GM12875 (cell line): Measurements from ENCODE around the gene MVB12B.

Source experiments
- H3K4me3 ChIP-seq: one replicate; pipeline ENCODE4 v1.5.1; 2011; ENCODE audit warnings: low read depth, low read length, control low read depth
- TF ChIP-seq, protein P1 (sequence below): IDR thresholded peaks from 2 replicates; pipeline ENCODE4 v1.5.1; 2011; ENCODE audit warnings: low read depth, mild to moderate bottlenecking, control low read depth, inconsistent platforms, low read length, moderate library complexity, borderline replicate concordance; ENCODE audit not compliant: insufficient read depth

Gene MVB12B

DNA sequence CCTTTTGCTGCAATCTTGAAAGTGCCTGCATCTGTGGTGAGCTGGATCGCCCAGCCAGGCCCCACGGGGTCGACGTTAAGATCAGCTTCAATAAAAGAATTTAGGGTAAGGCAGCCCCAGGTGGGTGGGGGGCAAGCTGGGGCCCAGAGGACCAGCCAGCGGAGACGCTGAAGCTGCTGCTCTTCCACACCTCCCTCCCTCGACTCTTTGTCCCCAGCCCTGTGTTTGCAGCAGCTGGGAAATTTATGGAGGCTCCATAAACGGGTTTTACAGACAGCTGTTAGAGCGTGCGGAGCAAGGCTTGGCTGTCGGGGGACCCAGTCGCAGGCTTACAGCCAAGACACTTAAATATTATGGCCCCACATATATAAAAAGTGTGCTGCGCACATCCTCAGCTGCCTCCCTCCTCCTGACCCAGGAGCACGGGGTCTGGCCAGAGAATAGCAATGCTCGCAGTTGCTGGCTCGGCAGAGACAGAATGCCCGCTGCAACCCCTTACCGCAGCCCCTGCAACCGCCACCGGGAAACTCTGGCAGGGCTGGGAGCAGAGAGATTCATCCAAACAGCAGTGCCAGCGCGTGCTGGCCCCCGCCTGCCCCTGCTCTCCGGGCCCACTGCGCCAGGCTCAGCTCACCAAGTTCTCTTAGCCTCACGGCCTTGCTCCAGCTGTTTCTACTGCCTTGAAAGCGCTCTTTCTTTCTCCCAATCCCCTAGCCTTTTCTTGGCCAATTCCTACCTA is 28.4 kb upstream of the MVB12B start:
- TF ChIP-seq, protein P1, sequence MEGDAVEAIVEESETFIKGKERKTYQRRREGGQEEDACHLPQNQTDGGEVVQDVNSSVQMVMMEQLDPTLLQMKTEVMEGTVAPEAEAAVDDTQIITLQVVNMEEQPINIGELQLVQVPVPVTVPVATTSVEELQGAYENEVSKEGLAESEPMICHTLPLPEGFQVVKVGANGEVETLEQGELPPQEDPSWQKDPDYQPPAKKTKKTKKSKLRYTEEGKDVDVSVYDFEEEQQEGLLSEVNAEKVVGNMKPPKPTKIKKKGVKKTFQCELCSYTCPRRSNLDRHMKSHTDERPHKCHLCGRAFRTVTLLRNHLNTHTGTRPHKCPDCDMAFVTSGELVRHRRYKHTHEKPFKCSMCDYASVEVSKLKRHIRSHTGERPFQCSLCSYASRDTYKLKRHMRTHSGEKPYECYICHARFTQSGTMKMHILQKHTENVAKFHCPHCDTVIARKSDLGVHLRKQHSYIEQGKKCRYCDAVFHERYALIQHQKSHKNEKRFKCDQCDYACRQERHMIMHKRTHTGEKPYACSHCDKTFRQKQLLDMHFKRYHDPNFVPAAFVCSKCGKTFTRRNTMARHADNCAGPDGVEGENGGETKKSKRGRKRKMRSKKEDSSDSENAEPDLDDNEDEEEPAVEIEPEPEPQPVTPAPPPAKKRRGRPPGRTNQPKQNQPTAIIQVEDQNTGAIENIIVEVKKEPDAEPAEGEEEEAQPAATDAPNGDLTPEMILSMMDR: no peak
- no peak overlapping the region for H3K4me3 ChIP-seq

DNA sequence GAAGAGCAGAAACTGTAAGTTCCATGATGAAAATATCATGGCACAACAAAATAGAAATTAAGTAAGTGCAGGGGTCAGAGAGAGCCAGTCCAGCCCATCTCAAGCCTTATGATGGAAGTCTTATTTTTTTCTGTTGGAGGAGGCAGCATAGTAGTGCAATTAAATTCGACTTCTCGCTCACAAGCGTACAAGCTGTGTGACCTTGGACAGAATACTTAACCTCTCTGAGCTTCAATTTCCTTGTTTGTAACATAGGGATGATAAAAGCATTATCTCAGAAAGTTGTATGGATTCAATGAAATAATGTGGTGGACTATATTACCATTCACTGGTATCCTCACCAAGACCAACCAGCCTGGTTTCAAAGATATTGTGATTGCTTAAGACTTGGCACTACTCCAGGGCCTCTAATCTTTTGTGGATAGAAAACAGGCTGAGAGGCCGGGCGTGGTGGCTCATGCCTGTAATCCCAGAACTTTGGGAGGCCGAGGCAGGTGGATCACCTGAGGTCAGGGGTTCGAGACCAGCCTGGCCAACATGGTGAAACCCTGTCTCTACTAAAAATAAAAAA is 26.8 kb upstream of the MVB12B start:
- no peak overlapping the region for H3K4me3 ChIP-seq
- TF ChIP-seq, protein P1: no peak

DNA sequence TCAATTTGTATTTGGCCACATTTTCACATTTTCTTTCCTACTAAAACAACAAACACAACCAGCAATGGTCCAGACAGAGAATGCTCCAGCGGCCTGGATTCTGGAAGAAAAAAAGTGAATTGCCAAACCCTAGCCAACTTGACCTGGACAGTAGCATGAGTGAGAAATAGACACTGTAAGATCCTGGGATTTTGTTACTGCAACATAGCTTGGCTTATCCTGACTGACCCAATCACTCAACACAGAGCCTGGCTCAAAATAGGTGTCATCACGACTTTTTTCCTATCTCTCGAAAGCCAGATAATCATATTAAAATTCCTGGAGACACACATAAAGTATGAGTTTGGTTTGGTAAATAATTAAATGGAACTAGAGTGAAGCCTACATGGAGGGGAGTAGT is 25.4 kb upstream of the MVB12B start:
- TF ChIP-seq, protein P1: no peak
- no peak overlapping the region for H3K4me3 ChIP-seq

DNA sequence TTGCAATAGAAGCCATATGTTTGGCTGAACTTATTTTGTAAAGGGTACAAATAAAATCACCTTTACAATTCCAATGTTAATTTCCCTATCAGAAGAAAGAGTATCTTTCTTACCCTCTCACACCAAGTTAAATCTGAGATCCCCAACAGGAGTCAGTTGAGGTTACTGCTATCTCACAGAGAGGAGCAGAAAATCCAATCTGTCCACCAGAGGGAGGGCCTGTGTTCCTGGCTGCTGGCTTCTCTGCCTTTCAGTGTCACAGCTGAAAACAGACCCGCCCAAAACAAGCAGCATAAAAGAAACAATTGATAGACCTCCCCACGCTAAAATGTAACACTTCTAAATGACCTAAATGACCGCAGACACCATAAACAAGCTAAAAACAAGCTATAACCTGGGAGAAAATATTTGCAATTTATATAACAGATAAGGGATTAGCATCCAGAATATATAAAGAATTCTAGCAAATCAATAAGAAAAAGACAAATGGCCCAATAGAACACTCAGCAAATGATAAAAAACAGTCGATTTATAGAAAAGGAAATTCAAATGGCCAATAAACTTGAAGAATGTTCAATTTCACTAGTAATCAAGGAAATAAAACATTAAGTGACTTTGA is 24.5 kb upstream of the MVB12B start:
- TF ChIP-seq, protein P1: peak; percentile 51; the same call in 1 of the 2 replicates

DNA sequence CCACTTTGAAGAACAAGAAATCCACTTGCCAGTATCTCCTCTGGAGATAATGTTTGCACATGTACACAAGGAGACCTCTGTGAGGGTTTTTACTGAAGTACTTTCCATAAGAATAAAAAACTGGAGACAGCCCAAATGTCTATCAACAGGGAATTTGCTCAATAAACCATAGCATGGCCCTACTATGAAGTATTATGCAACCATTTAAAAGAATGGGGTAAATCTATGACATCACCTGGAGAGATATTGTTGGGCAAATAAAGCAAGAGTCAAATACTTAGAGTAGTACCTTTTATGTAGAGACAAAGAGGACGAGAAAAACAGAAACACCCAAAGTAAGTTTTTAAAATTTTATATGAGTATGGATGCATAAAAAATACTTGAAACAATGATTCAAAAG is 23.9 kb upstream of the MVB12B start:
- TF ChIP-seq, protein P1: no peak

More for the DNA sequence above, 24.5 kb upstream of the MVB12B start:
- H3K4me3 ChIP-seq: no peak overlapping the region

DNA sequence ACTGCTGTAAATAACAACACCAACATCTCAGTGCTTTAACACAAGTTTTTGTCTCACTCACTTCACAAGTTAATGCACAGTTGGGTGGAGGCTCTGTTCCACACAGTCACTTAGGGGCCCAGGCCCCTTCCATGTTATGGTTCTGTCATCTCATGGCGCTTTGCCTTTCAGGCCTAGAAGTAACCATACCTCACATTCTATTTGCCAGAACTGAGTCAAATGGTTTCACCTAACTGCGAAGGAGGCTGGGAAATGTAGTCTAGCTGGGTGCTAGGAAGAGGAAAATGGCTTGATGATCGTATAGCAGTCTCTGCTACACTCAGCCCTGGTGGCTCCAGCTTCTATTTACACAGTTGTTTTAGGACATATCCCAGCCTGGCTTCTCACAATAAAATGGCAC is 23.1 kb upstream of the MVB12B start:
- H3K4me3 ChIP-seq: no peak overlapping the region
- TF ChIP-seq, protein P1: no peak

More for the DNA sequence above, 23.9 kb upstream of the MVB12B start:
- H3K4me3 ChIP-seq: no peak overlapping the region
